Fibroblast of upper back skin (primary cell): ENCODE measurements around the gene HNRNPA3.
"Not testable (repeated sequence)": the region's sequence is repeated elsewhere in the genome, so short reads cannot be mapped to it uniquely, and the experiment has no call there.

Experiments used
- DNase-seq: peaks from one replicate; pipeline ENCODE4 v3.0.0-alpha.2; 2013

Gene HNRNPA3

DNA sequence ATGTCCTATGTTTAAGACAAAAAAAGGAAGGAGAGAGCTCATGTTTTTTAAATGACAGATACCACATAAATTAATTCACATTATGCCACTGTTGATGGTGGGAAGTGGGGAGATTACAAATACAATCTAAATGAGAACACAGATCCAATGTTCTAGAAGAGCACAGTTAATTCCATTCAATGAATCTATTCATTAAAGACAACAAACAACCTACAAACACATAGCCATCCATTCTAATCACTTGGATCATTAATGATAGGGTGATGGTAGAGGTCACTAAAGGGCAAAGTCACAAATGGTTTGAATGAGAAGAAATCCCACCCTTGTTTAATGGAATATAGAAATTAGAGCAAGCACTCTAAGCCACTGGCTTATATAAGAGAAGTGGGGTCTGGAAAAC is 21.7 kb downstream of the HNRNPA3 start:
- no peak for DNase-seq

DNA sequence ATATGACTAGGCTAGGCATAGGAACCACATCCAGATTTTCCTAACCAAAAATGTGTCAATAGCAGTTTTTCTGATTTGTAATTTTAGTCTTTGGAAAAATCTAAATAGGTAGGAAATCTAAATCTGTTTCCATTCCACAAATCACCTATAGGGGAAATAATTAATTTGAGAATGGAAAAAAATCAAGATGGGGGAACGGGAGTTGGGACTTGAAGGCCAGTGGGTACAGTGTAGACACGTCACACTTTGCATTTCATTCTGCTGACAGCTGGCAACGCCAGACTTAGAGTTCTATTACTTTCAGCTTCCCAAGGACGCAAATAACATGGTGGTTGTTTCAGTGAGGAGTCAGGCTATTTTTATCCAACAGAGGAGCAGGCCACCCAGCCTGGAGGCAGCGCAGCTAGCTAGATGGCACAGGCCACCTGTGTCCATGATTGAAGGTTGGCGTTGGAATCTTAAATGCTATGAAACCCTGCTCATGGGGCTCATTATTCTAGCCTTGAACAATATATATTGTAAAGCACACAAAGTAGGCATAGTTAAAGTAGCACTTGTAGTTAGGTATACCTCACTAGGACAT is 23.4 kb downstream of the HNRNPA3 start:
- no peak for DNase-seq

DNA sequence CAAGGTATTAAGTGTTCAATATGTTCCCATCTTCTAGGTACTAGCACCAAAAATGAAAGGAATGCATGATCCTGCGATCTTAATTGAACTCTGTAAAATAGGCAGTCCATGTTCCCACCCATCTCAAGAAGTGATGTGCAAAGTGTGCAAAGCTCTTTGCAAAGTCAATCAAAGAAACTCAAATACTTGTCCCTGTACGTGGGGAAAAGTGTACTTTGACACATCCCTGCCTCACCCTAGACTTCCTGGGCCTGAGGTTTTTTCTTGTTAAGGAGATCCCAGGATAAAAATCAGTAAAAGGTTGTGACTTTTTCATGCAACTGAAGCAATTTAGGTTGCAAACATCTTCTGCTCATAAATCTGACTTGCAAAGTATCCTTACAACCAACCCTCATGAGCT is 25.3 kb downstream of the HNRNPA3 start:
- DNase-seq, result no peak

DNA sequence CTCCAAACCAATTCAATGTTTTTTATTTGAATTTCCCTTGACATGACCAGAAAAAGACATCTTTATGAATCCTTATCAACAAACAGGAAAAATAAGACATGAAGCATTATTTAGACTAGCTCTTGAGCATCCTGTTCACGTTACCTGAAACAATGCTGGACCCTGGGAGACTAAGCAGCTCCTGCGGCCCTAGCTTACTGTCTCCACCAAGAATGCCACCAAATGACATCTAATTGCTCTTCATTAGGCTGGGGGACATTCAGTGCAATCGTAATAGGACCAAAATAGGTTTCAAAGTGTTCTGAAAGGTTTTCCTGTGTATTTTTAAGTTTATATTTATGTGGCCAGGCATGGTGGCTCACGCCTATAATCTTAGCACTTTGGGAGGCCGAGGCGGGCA is 26.5 kb downstream of the HNRNPA3 start:
- DNase-seq, result no peak

DNA sequence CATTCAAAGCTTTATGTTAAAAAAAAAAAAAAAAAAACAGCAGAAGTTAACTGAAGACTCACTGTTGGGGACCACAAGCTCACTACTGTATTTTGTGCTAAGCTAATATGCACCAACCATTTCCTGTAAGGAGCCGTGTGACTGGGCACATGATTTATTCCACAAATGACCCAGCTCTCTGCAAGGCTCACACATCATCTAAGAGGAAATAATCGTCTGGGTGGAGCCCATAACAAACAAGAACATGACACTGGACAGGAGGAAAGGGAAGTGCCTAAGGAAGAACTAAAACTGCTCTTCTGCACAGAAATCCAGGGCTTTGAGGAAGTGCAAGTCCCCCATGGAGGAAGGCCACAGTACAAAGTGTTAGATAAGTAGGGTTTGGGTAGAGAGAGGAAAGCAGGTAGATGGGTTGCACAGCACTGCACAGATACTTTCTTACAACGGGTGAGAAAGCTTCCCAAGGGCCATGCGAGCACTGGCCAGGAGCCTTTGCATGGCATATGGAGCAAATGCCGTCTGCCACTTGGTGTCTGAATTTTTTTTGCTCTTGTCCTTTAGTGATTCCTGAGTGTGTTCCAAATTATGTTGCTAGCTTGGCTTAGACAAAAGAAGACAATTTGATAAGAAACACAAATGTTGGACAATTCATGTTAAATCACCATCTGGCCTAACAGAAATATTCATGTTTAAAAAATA is 27.5 kb downstream of the HNRNPA3 start:
- DNase-seq, result peak; percentile 43

DNA sequence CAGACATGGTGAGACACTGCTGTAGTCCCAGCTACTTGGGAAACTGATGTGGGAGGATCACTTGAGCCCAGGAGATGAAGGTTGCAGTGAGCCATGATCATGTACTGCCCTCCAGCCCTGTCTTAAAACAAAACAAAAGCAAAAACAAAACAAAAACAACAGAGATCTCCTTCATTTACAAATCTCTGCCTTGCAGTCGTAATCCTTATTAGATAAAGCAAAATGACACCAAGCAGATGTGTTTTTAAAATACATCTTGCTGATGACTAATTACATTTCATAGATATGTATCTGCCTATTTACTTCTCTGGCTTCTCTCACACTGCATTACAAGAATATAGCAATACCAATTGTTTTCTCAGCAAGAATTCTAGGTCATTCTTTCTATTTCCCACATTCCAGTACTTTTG is 29.1 kb downstream of the HNRNPA3 start:
- no peak for DNase-seq

DNA sequence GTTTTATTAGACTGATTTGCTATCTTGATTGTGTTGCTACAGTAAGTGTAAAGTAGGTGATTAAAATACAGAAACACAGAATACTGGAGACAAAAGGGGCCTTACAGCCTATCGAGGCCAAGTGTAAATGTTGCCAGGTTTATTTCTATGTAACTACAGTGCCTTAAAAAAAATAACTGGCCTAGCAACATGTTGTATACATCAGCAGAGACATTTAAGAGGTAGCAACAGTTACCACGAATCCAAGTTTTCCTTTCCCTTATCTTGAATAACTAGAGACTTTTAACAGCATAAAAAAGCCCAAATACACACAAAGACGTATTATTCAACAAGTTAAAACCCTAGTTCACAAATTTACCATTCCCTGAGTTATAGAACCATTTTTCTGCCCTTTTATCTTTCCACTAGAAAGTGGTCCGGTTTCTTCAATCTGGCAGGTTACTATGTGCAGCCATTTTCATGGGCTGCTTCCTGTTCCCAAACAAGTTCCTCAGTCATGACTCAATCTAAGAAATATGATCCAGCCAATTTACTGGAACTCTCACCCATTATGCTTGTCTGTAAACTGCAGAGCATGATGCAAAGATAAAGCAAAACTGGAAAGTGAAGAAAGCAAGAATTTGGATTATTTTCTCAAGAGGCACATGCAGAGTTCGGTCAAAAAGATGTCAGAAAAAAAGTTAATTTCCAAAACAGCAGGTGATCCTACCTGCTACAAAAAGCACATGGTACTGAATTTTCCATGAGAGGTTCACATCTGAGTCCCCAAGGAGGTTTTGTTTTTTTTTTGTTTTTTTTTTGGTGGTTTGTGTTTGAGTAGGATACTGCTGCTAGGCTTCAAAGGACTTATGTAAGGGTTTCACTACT is 29.8 kb downstream of the HNRNPA3 start:
- DNase-seq, result peak; percentile 96

DNA sequence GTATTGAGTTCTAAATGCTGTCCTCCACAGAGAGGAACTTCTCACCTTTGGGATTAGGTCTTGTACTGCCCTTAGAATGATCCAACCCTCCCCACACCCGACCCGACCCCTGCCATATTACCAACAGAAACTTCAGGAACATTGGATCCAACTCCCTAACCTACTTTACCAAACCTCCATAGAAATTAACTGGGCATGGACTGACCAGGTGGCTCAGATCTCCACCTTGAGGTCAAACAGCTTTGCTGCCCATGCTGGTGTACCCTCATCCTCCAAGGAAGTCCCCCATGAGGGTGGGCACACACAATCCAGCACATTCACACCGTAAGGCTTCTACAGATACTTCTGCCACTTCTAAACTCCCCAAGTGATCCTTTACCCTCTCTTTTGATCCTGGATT is 30.5 kb downstream of the HNRNPA3 start:
- DNase-seq, result no peak

DNA sequence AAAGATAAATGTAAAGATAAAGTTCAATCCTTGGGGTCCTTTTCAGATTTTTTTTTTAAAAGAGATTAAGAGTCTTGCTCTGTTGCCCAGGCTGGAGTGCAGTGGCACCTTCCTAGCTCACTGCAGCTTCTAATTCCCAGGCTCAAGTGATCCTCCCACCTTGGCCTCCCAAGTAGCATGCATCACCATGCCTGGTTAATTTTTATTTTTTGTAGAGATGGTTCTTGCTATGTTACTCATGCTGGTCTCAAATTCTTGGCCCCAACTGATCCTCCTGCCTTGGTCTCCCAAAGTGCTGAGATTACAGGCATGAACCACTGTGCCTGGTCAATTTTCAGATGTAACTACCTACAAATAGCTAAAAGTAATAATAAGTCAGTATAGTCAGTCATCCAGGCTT is 30.9 kb downstream of the HNRNPA3 start:
- peak; percentile 34 for DNase-seq

DNA sequence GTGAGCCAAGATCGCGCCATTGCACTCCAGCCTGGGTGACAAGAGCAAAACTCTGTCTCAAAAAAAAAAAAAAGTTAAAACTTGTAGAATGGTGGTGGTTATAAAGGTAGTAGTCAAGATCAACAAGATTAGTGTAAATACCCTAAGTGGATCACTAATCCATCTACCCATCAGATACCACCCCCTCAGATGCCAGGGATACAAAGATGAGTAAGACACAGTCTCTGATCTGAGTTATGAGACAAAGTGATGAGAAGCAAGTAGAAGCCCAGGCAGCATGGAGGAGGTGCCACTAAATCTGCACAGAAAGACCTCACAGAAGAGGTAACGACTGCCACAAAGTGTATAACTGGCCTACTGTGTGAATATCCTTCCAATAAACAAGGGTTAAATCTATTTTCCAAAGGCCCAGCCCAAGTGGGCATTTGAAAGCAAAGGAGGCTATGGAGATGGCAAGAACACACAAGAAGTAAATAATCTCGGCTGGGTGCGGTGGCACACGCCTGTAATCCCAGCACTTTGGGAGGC is 31.7 kb downstream of the HNRNPA3 start:
- no peak for DNase-seq

DNA sequence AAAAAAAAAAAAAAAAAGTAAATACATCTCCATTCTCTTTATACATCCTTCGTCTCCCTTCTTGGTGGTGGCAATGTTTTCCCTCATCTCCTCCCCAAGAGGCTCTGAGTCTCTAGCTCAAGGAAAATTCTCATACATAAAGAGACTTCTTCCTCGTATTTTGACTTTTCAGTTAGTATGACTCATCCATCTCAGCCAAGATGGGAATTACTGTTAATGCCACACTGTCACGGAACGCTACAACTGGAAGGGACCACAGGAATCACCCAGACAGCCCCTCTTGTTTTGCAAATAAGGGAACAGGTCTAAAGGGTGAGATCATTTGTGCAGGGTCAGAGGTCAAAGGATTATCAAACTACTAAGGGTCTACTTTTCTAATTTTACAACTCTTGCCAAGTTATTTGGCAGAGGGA is 32.4 kb downstream of the HNRNPA3 start:
- peak; percentile 81 for DNase-seq

DNA sequence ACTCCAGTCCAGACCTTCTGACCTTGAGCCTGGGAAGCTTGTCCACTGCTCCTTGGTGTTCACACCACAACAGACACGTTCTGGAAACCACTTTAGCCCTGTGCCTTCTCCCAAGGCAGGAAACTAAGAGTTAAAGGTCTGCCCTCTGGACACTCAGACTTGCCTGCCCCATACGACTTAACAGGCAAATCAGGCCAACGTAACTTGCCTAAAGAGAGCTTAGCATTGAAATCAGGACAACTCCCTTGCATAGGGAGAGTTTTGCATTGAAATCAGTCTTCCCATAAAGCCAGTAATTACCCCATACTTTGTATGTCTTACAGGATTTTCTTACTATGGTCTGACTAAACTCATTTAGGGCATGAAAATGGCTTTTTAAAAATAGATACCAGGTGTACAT is 33.4 kb downstream of the HNRNPA3 start:
- no peak for DNase-seq

DNA sequence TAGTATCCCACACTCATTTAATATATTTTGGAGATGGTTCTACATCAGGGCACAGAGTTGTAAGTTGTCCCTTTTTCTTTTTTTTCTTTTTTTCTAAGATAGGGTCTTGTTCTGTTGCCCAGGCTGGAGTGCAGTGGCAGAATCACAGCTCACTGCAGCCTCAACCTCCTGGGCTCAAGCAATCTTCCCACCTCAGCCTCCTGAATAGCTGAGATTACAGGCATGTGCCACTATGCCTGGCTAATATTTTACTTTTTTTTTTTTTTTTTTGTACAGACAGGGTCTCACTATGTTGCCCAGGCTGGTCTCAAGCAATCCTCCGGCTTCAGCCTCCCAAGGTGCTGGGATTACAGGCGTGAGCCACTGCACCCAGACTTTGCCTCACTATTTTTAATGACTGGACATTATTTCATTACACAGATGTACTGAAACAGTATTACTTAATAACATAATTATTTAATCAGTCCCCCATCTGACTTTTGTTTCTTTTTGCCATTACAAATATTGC is 34.0 kb downstream of the HNRNPA3 start:
- not testable (repeated sequence) for DNase-seq

DNA sequence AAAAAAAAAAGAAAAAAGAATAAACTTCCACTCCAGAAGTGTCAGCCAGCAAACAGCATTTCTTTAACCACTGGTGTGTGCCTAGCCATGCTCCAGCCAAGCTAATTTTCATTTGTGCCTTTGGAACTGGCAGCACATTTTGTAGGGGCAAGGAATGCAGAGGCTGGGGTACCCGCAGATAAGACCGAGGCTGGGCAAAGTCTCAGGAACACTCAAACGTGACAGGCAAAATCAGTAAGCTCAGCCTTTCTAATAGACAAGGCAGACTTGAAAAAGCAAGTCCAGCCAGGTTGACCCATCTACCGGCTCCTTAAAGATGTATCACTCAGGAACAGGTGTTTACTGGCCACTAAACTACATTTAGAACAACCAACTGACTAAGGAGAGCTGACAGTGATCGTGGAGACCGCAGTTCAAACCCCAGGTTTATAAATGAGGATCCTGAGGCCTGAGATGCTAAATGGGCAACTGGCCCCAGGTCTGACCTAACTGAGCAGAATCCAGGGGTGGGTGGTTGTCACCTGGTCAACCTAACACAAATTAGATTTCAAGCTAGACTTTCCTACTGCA is 35.2 kb downstream of the HNRNPA3 start:
- no peak for DNase-seq

DNA sequence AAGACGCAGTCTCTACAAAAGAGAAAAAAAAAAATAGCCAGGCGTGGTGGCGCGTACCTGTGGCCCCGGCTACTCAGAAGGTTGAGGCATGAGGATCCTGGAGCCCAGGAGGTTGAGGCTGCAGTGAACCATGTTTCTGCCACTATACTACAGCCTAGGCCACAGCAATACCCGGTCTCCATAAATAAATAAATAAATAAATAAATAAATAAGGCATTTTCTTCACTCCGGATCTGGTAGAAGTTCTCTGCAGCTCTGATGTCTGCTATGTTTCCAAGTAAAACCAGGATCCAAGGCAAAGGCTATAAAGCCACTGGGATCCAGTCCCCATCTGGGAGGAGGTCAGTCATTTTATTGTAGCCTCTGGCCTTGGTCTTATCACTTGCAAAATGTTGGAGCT is 36.4 kb downstream of the HNRNPA3 start:
- DNase-seq, result no peak

DNA sequence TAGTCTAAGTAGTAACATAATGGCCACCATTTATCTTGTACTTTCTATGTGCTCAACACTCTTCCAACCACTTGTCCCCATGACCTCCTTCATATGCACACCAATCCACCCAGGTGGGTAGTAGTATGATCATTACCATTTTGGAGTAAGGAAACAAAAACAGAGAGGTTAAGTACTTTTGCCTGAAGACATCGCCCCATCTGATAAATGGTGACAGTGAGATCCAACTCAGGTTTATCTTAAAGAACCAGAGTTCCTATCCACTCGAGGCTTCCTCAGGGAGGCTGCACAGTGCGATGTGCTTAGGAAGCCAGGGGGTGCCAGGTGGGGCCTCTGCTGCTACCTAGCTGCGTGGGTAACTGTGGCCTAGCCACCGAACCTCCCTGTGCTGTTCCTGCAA is 37.9 kb downstream of the HNRNPA3 start:
- no peak for DNase-seq

DNA sequence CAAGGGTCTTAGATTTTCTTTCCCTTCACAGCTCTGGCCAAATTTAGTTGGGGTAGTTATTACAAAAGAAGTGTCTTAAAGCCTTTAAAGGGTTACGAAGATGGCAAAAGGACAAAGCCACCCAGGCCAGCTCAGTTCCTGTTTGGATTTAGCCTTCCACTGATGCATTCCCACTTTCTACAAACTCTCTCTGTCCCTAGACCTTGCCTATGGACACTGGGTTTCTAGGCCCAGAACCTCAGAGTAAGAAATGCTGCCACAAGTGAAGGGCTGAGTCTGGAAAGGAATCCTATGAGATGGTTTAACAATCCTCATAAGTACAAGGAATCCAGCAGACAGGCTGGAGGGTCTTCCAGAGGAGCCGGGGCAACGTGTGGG is 38.6 kb downstream of the HNRNPA3 start:
- no peak for DNase-seq

DNA sequence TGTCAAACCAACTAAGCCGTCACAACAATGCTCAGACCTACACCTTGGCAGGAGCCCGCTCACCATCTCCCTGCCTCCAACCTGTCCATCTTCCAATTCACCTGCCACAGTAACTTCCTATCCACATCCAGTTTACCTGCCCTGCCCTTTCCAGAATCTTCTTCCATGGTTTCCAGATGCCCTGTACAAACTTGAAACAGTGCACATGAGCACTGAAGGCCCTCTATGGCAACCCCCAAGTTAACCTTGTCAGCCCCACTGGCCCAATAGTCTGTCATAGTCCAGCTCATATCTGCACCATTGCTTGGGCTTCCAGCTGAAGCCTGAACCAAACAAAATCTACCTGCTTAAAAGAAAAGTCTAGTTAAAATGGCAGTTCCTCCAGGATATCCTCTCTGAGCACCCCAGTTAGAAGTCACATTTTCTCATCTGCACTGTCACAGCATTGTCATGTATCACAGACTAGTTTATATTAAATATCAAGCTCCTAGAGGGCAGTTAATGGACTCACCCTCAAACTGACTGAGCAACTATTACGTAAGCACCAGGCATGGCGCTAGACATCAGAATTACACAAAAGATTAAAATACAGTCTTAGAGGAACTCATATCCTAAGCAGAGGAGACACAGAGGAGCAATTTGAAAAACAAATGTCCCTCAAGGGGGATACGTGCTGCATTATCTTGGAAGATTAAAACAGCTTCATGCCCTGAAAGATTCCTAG is 40.4 kb downstream of the HNRNPA3 start:
- DNase-seq, result no peak

DNA sequence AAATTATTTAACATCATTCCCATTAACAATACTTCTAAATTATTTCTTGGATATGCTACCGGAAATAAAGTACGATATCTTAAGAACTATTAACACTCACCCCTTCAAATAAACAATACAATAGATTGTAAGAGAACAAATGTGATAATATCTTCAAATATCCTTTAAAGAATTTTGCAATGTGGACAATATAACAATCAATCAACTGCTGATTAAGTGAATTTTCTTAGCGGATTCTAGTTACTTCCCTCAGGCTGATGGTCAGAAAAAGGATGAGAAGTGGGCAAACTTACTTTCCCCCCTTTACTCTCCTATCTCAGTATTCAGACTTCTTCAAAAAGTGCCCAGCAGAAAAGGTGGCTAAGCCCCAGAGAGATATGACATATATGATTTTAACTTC is 41.1 kb downstream of the HNRNPA3 start:
- no peak for DNase-seq

DNA sequence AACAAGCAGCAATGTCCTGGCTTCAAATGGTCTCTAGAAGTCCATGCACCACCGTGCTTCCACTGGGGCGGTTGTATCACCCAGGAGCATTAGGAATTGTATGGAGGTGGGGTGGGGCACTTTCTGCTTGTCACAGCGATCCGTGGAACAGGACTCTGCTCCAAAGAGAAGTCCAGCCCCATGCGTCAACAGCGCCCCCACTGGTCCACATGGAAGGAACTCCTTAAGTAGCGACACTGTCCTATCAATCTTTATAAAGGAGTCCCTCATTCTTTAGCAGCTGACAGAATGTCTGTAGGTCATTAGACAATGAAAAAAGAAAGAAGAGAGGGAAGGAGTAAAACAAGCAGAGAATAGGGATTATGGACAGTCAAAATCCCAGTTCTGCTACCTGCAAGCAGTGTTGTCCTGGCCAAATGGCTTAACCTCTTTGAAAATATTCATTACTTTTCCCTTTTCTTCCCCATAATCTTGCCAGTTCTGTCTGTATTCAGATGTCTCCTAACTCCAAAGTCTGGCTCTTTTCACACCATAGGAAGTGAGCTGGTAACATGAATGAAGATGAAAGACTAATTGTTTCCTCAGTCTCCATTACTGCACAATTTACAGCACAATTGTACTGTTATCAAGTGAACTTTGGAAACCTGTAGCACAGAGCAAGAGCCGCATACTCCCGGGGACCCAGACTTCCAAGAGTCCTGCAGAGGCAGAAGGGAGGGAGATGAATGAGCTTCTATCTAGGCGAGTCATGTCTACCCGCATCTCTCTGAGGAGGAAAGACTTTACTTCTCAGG is 42.0 kb downstream of the HNRNPA3 start:
- DNase-seq, result peak; percentile 57

DNA sequence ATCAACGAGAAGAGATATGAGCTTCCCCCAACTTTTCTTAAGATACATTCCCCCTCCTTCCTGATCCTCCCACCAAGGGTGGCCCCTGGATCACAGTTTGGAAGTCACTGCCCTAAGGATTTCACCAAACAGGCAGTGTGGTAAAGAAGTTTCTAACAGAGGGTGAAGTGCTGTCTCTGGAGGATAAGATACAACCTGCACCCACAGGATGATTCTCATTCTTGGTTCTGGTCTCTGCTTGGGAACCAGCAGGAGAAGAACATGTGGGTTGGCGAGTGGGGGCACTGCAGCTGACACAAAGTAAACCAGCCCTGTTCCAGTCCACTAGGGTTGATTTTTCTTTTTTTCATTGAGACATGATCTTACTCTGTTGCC is 42.6 kb downstream of the HNRNPA3 start:
- DNase-seq, result no peak

DNA sequence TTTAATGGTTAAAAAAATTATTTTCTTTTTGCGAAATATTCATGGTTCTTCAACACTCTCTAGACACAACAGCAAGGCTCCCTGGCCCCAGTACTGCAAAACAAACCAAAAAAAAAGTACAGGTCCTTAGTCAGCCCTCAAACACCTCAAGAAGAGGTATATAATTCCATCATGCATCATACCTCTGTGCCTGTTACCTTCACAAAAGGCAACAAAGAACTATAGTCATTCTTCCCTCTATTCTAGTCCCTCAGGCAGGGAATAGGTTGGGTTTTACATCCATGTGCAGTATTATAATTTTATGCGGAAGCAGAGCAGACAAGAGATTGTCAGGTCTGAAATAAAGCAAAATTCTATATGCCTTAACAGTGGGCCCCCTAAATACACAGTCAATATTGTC is 43.4 kb downstream of the HNRNPA3 start:
- DNase-seq, result no peak
